SK-N-DZ (cell line): Measurements from ENCODE around the gene GRAMD4.

Experiments
- DNase-seq: peaks from one replicate; pipeline ENCODE4 v3.0.0-alpha.2; 2015; ENCODE audit warnings: low spot score

The GRAMD4 gene

GRCh38 chr22:46719921-46720320 is 99.7 kb downstream of the GRAMD4 start:
- no peak for DNase-seq

- no peak for DNase-seq
Observed at GRCh38 chr22:46721501-46722085, 101.4 kb downstream of the GRAMD4 start.

GRCh38 chr22:46723882-46724281 is 103.7 kb downstream of the GRAMD4 start:
- DNase-seq = no peak

- DNase-seq = no peak
Observed at GRCh38 chr22:46725096-46725495, 104.9 kb downstream of the GRAMD4 start.

- DNase-seq = no peak
Observed at GRCh38 chr22:46726066-46726985, 106.1 kb downstream of the GRAMD4 start.

- no peak for DNase-seq
Observed at GRCh38 chr22:46726986-46727317, 106.8 kb downstream of the GRAMD4 start.

GRCh38 chr22:46727813-46728364 is 107.7 kb downstream of the GRAMD4 start:
- DNase-seq = no peak

- DNase-seq = no peak
Observed at GRCh38 chr22:46728470-46728869, 108.3 kb downstream of the GRAMD4 start.
